ENCODE data around the gene FLNC. TPM values are rescaled to one million over a fixed set of nuclear protein-coding genes. Genes with fewer than 3 reads are reported as not detected.

FLNC gene
- total and polyA plus RNA-seq, 2 donors (not counting 1 experiment from before 2014, with no cell fraction given), result 0.01 TPM; not detected in 1

DNA sequence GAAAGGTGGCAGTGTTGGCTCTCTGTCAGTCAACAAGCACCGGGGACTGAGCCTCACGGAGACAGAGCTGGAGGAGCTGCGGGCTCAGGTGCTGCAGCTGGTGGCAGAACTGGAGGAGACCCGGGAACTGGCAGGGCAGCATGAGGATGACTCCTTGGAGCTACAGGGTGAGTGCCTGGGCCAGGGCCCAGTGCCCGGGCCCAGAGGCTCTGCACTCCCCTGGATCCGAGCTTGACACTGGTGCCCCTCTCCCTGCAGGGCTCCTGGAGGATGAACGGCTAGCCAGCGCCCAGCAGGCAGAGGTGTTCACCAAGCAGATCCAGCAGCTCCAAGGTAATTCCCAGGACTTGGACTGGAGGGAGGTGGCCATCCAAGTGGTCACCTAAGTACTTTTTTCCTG is 35.8 kb upstream of the FLNC start:
- Histone ChIP-seq H3K9me3 (ENCODE audit: control extremely low read depth in 1 of 3, control insufficient read depth in 2 of 3, insufficient read depth in 1 of 3, low read length in 2 of 3) (no peaks in the 10 kb centered on the region), H3K27me3 (replicated peaks in 1 of 4; ENCODE audit: control extremely low read depth in 1 of 4, control insufficient read depth in 3 of 4, insufficient read depth in 4 of 4, low read length in 3 of 4) (no peaks in the 10 kb centered on the region), H3K4me2 (replicated peaks; ENCODE audit: low read depth, low read length, poor library complexity, severe bottlenecking) (no peak overlapping the region), H3K36me3 (replicated peaks in 1 of 2; ENCODE audit: control extremely low read depth in 1 of 2, control insufficient read depth in 1 of 2, extremely low read depth in 1 of 2, insufficient read depth in 2 of 2, low read length in 1 of 2) (no peaks in the 10 kb centered on the region), H3K4me1 (ENCODE audit: control insufficient read depth in 2 of 2, insufficient read depth in 2 of 2, low read length in 2 of 2) (peaks cover 9 to 15% of the 10 kb centered on the region in 2 donors), H3K4me3 (ENCODE audit: control extremely low read depth in 1 of 5, extremely low read depth in 1 of 5, insufficient read depth in 1 of 5, low read depth in 2 of 5, low read length in 4 of 5) (no peak overlapping the region), H3K9ac (ENCODE audit: low read length) (no peak overlapping the region), H2AFZ (ENCODE audit: insufficient read depth, low read depth, low read length, poor library complexity, severe bottlenecking) (no peak overlapping the region), H4K20me1 (ENCODE audit: control insufficient read depth, insufficient read depth, low read length, poor library complexity, severe bottlenecking) (no peaks in the 10 kb centered on the region), H3K79me2 (ENCODE audit: control insufficient read depth, insufficient read depth, low read length) (no peaks in the 10 kb centered on the region), H3K27ac (ENCODE audit: low read length in 2 of 2) (no peak overlapping the region)
- H3K27ac Mint-ChIP-seq, result no peak overlapping the region
- no peaks in the 10 kb centered on the region for H3K9me3 Mint-ChIP-seq (ENCODE audit: insufficient read depth)
- WGBS (ENCODE audit: insufficient coverage), result 97% methylated on average over 8 of the region's 8 CpGs
- no peak for ATAC-seq (ENCODE audit: low read depth)
- POLR2A ChIA-PET, result no interaction called here
- TF ChIP-seq, protein P1, sequence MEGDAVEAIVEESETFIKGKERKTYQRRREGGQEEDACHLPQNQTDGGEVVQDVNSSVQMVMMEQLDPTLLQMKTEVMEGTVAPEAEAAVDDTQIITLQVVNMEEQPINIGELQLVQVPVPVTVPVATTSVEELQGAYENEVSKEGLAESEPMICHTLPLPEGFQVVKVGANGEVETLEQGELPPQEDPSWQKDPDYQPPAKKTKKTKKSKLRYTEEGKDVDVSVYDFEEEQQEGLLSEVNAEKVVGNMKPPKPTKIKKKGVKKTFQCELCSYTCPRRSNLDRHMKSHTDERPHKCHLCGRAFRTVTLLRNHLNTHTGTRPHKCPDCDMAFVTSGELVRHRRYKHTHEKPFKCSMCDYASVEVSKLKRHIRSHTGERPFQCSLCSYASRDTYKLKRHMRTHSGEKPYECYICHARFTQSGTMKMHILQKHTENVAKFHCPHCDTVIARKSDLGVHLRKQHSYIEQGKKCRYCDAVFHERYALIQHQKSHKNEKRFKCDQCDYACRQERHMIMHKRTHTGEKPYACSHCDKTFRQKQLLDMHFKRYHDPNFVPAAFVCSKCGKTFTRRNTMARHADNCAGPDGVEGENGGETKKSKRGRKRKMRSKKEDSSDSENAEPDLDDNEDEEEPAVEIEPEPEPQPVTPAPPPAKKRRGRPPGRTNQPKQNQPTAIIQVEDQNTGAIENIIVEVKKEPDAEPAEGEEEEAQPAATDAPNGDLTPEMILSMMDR (IDR thresholded peaks at IDR 0.05), result no peak
- TF ChIP-seq EZH2 (IDR thresholded peaks at IDR 0.05; ENCODE audit: borderline replicate concordance, insufficient read depth, low read depth, low read length, poor library complexity, severe bottlenecking), result no peak
- H3K27me3 Mint-ChIP-seq, result no peaks in the 10 kb centered on the region
- no peak overlapping the region for H3K4me3 Mint-ChIP-seq
- DNase-seq, result no peak
- intact Hi-C loops (cut with micrococcal nuclease), result no loop called here
- H3K4me1 Mint-ChIP-seq, result peaks cover 9% of the 10 kb centered on the region
- CTCF ChIA-PET, result interaction anchor here (0.5 to 0.9 kb wide), 2 partner anchors 89 to 368 kb away, joined by 4 read pairs; no protein-coding TSS in a partner anchor

DNA sequence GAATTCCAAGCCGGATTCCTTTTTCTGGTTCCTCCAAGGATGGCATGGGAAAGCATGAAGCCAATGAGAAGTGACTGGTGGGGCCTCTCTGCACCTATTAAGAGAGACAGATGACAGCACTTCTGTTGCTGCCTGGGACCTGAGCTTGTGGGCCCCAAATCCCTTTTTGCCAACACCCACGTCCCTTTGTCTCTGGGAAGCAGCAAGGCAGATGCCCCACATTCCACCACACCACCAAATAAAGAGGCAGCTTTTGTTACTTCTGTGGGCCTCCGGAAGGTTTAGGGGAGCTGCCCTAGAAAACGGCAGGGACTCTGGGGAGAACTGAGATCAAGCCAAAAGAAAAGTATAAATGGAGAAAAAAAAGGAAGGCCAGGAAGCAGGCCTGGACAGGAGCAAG is 35.1 kb upstream of the FLNC start:
- Histone ChIP-seq H3K79me2 (ENCODE audit: control insufficient read depth, insufficient read depth, low read length) (no peaks in the 10 kb centered on the region), H4K20me1 (ENCODE audit: control insufficient read depth, insufficient read depth, low read length, poor library complexity, severe bottlenecking) (no peaks in the 10 kb centered on the region), H3K36me3 (replicated peaks in 1 of 2; ENCODE audit: control extremely low read depth in 1 of 2, control insufficient read depth in 1 of 2, extremely low read depth in 1 of 2, insufficient read depth in 2 of 2, low read length in 1 of 2) (no peaks in the 10 kb centered on the region), H2AFZ (ENCODE audit: insufficient read depth, low read depth, low read length, poor library complexity, severe bottlenecking) (no peak overlapping the region), H3K4me1 (ENCODE audit: control insufficient read depth in 2 of 2, insufficient read depth in 2 of 2, low read length in 2 of 2) (peaks cover 9 to 15% of the 10 kb centered on the region in 2 donors), H3K4me2 (replicated peaks; ENCODE audit: low read depth, low read length, poor library complexity, severe bottlenecking) (no peak overlapping the region), H3K9me3 (ENCODE audit: control extremely low read depth in 1 of 3, control insufficient read depth in 2 of 3, insufficient read depth in 1 of 3, low read length in 2 of 3) (no peaks in the 10 kb centered on the region), H3K4me3 (ENCODE audit: control extremely low read depth in 1 of 5, extremely low read depth in 1 of 5, insufficient read depth in 1 of 5, low read depth in 2 of 5, low read length in 4 of 5) (no peak overlapping the region), H3K9ac (ENCODE audit: low read length) (no peak overlapping the region), H3K27me3 (replicated peaks in 1 of 4; ENCODE audit: control extremely low read depth in 1 of 4, control insufficient read depth in 3 of 4, insufficient read depth in 4 of 4, low read length in 3 of 4) (no peaks in the 10 kb centered on the region), H3K27ac (ENCODE audit: low read length in 2 of 2) (no peak overlapping the region)
- H3K9me3 Mint-ChIP-seq (ENCODE audit: insufficient read depth), result no peaks in the 10 kb centered on the region
- ChIA-PET POLR2A (interaction anchor here (0.6 kb wide), 1 partner anchor 222 kb away, joined by 3 read pairs; no protein-coding TSS in a partner anchor), CTCF (interaction anchor here (0.5 to 0.9 kb wide), 2 partner anchors 88 to 368 kb away, joined by 4 read pairs; no protein-coding TSS in a partner anchor)
- no peaks in the 10 kb centered on the region for H3K27me3 Mint-ChIP-seq
- ATAC-seq (ENCODE audit: low read depth), result no peak
- intact Hi-C loops (cut with micrococcal nuclease), result no loop called here
- peaks cover 6% of the 10 kb centered on the region for H3K4me1 Mint-ChIP-seq
- H3K4me3 Mint-ChIP-seq, result no peak overlapping the region
- H3K27ac Mint-ChIP-seq, result no peak overlapping the region
- DNase-seq, result no peak
- no peak for TF ChIP-seq EZH2 (IDR thresholded peaks at IDR 0.05; ENCODE audit: borderline replicate concordance, insufficient read depth, low read depth, low read length, poor library complexity, severe bottlenecking)
- WGBS (ENCODE audit: insufficient coverage), result 94% methylated on average over 2 of the region's 4 CpGs

All from B cell (primary cell).